Activated CD8-positive, alpha-beta memory T cell treated with anti-CD3 and anti-CD28 coated beads, Interleukin-2, amount 50 U/mL, for 1 hour (primary cell): ENCODE measurements around the gene ATP2B2.
A peak's percentile ranks its signal among the peaks of the same experiment; 100 is the strongest.

Experiments
- DNase-seq: peaks from one replicate; pipeline ENCODE4 v3.0.0-alpha.2; 2020; ENCODE audit errors: extremely low read depth

ATP2B2 gene

DNA sequence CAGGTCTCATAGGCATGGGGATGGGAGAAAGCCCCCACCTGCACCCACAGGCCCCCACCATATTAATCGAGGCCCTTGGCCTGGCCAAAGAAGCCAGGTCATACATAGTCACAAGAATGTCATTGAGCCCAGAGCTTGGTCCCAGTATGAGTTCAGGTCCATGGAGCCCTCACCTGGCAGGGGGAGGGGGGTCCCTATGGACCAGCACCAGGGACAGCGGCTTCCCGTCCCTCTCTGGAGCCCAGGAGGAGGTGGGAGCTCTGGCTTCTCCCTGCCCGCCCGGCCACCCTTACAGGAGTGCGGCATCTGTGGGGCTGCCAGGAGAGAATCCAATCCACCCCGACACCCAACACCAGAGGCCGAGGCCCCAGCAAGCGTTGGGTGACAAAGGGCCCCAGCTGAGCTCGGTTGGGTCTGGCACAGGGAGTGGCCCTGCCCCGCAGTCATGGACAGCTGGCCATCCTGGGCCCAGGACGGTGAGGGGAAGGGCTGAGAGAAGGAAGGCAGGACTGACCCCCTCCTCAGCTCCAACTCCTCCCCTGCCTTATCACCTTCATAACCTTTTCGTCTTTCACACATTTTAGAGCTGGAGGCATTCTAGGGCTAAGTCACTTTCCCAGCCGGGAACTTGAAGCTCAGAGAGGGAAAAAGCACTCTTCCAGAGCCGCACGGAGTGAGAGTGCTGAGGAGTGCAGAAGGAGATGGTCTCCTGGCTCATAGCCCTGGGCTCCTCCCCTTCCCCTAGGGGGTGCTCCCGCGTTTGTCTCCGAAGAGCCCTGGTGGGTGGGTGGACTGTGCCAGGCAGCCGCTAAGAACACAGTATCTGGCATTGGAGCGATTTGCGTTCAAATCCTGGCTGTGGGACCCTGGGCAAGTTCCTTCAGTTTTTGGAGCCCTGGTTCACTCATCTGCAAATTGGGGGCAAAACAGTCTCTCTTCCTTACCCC lies 54.6 kb downstream of the ATP2B2 start:
- no peak for DNase-seq

DNA sequence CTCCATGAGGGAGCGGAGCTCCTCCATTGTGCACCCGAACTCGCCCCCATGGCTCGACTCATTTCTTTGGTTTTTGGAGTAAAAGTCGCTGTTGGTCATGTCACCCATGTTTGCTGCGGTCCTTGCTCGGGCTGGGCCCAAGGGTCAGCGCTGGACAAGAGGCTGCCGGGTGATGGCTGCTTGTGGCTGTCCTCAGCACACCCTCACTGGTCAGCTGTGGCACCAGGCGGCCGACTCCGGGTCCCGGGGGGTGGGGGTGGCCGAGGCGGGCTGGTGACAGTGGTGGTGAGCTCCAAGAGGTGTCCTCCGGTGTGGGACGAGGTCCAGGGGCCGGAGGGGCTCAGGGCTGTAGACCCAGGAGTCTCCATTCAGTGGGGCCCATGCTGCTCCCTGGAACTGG lies 56.0 kb downstream of the ATP2B2 start:
- DNase-seq: no peak

DNA sequence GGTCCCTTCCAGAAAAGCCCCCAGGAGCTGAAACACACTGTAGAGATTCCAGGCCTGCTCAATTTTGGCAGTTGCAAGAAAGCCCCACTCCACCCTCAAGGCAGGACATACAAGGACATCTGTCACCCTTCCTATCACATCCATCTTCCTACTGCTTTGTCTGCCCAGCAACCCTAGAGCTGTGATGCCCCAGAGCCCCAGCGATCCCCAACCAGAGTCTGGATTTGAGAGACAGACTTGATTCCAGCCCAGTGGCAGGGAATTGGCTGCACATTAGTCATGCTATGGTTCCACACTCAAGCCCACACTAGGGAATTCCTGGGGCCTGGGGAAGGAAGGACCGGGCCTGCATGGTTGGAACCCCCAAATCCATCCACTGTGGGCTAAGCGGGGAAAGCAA lies 56.8 kb downstream of the ATP2B2 start:
- DNase-seq: no peak

DNA sequence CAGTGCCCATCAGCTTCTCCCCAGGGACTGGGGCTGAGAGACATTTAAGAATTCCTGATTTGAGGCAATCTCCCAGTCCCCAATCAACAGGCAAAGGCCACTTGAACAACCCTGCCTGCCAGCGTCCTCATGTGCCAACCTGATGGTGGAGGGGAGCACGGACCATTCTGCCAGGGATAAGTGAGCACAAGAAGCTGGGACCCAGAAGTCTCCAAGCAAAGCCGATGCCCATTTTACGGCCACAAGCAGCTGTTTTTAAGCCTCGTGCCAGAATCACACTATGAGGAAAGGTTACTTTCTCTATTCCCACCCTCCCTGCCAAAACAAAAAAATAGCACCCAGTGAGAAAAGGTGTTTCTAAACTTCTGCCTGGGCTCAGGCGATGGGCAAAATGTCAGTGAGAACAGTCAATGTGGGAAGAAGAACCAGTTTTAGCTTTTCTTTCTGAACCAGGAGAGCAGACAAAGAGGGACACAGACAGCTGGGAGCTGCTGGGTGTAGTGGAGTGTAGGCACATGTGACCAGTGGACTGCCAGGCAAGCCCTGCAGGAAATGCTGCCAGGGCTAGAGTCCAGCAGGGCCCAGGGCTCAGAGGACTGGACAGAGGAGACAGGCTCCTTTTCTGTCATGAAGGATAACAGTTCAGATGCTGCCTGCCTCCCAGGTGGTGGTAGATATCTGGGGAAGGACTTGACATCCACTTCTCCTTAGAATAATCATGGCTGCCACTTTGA lies 57.7 kb downstream of the ATP2B2 start:
- DNase-seq: no peak

DNA sequence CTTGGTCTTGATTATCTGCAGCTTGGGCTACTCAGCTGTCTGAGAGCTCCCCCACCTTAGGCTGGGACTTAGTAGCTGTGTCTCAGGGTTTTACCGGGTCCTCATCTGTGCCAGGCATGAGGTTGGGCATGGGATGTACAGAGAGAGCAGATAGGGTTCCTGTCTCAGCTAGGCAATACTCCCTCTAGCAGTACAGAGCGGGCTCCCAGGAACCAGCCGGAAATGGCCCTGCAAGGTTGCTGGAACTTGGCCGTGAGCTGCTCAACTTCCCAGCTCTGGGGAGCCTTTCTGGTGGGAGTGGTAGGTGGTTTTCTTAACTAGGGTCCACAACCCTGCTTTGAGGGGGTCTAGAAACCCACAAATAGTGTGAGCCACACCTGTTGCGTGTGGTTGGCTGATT lies 58.3 kb downstream of the ATP2B2 start:
- DNase-seq: no peak

DNA sequence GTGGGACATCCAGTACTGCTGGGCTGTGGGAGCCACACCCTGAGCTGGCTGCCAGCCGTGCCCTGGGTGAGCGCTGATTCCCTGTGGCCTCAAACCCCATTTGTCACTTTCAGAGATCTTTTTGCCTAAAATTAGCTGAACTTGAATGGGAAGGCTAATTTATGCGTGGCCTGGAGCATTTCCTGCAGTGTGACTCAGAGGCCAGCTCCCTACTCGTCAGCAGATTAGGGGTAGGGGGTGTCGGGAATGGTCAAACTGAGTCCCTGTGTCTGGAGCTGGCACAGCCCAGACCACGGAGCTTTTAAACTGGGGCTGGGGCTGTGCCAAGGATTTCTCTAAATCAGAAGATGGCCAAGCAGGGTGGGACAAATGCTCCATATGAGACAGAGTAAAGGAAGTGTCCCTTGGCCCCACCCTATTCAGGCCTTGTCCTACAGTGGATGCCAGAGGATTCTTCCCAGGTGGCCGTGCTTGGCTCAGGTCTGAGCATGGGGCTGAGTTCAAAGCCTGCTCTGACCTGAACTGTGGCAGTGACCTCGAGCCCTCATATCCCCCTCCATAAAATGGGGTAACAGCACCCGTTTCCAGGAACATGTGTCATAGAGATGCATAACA lies 59.7 kb downstream of the ATP2B2 start:
- DNase-seq: no peak

DNA sequence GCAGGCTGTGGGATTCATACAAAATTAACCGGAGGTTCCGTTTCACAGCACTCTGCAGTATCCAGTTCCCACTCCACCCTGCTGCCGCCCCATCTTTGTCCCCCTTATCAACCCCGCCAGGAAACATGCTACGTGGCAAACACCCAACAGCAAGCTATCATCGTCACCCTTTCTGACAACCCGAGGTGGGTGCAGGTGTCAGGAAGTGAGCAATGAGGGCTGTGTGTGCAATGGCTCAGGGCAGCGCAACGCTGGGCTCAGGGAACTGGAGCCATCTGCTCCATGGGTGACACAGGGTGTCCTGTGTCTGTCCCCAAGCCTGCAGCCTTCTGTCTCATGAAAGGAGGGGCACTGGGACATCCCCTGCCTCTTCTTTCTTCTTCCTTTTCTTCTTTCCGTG lies 60.9 kb downstream of the ATP2B2 start:
- no peak for DNase-seq

DNA sequence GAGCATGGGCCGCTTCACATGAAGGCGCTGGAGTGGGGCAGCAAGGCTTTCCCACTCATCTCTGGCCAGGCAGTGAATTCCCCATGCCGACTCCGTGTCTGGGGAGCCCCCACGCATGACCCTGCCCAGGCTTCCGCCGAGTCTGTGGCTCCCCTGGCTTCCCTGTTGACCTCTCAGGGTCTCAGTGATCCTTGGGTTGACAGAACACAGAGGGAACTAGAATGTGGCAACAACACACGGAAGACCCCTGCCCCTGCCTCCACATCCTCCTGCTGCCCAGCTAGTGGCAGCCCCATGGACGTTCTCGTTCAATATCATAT lies 61.3 kb downstream of the ATP2B2 start:
- DNase-seq: no peak

DNA sequence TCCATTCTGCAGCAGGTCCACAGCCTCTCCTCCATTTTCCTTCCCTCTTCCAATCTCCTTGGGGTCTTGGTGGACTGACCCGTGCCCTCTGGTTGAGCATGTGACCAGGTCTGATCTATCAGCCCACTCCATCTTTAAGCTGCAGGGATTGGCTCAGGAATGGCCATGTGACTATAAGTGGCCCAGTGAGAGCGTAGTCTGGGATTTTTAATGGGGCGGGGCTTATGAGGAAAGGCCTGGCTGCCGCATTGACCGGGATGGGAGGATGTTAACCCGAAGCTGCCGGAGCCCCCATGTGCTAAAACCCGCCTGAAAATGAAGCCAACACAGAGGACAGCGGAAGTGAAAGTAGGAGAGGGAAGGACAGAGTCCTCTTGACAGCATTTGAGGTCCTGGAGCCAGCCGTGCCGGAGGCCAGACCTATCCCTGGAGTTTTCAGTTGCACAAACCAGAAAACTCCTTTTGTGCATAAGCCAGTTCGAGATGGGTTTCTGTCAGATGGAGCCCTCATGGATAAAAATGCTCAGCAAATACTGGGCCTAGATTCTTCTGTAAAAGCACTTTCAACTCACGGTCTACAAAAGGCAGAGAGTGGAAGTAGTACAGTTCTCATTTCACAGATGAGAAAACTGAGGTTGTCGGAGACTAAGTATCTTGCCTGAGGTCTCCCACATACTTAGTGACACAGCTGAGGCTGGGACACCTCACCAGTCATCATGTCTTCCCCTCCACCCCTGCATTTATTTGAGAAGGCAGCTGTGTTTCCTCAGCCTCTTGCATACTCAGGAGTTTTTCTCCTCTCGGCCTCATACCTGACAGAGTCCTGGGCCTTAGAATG lies 61.9 kb downstream of the ATP2B2 start:
- DNase-seq: no peak

DNA sequence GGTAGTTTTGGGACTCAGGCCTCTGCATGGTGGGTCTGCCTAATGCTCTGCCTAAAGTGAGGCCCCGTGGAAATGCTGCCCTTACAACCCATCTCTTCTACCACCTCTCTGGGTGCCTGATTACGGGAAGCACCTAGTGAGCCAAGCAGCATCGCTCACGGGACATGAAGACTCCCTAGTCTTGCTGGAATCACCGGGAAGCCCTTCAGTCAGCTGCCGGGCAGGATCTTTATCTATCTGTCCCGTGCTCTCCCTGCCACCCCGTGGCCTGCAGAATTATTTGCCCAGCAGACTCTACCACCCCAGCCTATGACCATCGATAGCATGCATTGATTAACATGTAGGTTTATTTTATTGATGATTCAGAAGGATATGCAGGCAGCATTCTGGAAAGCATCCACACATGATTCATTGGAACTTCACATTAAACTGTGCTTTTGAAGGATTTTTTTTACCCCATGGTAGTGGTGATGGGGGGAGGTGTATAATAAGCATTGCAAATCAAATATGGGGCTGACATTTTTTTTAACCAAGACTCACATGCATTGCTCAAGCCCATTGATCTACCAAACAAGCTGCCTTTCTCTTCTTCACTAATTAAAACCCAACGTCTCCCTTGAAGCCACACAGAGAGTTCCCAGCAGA lies 63.1 kb downstream of the ATP2B2 start:
- DNase-seq: no peak

DNA sequence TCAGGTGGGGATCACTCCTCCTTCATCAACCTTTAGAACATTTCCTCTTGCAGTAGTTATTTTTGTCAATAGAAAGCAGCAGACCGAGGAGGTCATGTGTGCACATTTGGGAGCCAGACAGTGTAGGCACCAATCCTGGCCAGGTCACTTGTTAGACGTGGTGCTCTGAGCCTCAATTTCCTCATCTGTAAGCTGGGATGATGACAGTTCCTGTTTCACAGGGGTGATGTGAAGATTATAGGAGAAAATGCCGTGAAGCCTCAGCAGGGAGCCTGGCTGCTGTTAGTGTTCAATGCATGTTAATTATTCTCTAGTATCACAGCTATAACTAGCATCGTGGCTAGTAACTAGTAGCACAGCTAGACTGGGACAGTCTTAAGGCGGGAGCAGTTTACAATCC lies 64.7 kb downstream of the ATP2B2 start:
- no peak for DNase-seq

DNA sequence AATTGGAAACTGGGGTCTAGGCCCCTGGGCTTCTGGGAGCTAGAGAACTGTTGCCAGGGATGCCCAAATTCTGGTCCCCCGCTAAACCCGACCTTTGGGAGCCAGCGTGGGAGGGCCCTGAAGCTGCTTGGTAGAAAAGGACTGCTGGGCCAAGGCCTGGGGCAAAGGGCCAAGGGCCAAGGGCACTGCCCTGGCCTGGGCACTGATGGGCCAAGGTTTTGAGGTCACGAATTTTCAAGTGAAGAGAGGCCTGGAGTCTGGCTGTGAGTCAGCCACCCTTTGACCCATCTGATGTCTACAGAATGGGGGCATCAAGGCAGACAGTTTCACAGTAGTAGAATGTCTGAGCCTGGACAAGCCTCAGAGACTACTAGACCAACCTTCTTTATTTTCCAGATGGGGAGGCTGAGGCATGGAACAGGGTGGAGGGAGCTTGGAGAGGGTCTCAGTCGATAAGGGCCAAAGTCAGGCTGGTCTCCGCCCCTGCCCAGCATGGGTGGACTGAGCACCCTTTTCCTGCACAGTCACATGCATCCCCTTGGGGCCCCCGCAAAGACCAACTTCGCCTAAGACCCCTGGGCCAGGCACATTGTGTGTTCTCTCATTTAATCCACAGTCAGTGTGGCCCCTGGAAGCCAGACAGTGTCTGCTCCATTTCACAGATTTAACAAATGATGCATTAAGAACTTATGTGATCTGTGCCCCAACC lies 66.3 kb downstream of the ATP2B2 start:
- DNase-seq: no peak

DNA sequence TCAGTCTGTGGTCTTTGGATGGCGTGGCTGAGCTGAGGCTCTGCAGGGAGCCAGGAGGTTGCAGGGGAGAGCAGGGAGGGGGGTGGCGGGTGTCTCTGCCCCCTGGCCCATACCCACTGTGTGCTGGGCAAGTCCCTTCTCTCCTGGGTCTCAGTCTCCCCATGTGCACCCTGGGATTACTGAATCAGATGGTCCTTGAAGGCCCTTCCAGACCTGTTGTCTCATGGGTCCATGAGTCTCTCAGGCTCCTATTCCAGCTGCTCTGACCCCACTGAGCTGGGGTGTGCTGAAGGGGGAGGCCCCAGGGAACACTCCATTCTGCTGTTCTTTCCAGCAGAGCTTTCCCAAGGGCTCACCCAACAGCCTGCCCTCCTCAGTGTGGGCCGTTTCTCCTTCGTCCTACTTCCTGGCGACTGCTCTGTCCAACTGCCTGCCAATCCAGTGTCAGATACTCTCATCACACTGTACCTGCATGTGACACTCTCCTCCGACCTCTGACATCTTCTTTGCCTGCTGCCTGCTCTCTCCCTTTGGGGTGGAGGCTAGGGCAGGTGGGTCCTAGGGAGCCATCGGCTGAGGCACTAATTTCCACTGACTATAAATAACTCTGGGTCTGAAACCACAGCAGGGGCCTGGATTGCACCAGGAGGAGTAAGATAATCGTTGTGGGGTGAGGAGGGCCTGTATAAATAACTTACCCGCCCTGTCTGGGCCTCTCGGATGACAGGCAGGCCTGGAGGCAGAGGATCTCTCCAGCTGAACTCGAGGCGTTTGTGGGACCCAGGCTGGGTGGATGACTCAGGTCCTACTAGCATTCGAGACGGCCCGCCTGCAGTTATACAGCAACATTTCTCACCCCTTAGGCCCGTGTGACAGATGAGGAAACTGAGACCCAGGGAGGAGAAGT lies 67.1 kb downstream of the ATP2B2 start:
- no peak for DNase-seq

DNA sequence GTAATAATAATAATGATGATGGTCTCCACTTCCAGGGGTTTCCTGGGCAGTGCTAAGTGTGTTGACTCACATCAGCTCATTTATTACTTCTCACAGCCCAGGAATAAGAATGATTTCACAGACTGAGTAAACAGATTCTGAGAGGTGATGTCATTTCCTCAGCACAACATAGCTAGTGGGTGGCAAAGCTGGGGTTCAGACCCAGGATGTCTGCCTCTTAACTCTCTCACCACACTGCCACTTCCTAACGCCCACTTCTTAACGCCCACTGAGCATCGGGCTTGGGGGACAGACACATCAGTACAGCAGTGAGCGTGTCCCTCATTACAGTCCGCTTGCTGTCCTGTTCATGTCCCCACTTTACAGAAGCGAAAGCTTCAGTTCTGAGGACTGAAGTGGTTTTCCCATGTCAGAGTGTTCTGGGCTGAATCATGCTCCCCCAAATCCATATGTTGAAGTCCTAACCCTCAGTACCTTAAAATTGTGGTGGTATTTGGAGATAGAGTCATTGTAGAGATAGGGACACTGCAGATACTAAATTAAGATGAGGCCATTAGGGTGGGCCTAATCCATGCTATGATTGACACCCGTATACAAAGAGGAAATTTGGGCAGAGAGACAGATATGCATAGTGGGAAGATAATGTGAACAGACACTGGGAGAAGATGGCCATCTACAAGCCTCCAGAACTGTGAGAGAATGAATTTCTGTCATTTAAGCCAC lies 68.0 kb downstream of the ATP2B2 start:
- DNase-seq: peak; percentile 9

DNA sequence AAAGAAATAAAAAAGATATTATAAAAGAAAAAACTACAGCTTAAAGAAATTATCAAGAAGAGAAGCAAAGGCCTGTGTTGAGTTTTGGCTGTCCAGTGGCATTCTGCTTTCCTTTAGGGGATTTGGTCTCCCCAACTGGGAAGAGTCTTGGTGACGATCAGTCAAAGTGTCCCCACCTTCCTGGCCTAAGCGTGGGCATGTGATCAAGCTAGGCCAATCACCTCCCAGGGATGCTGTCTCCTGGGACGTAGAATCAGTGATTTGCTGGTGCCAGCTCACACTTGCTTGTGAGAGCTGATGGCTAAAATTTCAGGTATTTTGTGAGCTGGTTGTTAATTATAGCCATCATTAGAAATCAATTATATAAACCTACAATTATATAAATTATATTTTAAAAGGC lies 69.5 kb downstream of the ATP2B2 start:
- no peak for DNase-seq

DNA sequence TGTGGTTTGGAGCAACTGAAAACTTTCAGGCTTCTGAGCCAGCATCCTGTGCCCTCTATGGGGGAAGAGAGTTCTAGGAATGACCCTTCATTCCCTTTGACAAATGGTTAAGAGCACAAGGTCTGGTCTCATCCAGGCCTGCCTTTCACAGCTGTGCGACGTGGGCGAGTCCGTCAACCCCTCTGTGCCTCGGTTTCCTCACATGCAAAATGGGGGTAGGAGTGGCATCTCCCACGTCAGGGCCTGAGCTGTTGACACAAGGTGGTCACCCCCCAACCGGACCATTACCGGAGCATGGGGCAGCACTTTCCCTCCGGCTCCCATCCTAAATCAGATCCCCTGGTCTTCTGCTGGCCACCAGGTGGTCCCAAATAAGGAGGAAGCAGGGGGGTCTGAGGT lies 70.4 kb downstream of the ATP2B2 start:
- no peak for DNase-seq

DNA sequence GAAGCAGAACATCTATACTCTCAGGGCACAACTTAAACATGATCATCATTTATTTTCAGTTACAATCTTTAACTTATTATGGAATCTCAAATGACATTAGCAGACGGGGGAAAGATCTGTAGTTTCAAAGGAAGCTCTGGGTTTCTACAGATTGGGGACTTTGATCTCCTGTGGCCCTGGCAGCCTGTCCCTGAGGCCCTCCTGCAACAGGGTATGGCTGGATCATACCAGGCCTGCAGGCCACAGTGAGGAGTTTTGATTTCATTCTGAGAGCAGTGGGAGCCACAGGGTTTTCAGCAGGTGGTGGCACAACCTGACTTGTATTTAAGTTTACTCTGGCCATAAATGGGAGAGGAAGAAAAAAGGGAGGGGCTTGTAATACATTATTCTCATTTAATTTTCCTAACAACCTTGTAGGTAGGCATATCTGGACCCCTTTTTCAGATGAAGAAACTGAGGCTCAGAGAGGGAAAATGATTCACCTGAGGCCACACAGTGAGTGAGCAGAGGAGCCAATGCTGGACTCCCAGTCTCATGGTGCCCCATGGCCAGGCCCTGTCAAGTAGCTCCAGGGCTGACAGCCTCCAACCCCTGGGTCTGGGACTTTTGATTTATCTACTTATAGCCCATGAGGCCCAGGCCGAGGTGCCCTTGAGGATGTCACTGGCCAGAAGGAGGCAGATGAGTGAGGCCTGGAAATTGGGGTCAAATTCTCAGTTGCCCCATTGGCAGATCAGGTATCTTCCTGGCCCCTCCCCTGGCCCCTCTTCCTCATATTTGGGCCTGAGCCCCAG lies 71.0 kb downstream of the ATP2B2 start:
- DNase-seq: no peak

DNA sequence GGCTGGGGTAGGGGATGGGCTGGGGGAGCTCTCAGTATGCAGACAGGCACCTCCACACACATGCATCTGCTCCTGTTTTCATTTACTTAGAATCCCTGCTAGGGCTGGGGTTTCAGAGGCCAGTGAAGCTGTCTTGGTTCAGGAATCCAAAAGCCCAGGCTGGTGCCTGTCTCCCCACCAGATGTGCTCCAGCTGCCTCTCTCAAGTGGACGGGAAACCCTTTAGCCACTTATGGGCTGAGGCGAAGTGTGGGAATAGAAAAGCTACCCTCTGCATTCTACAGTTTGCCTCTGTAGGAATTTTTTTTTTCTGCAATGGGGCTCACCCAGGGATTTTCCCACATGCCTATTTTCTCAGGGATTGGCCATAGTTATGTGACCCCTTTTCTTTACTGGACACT lies 72.5 kb downstream of the ATP2B2 start:
- no peak for DNase-seq
